Skeletal muscle cell (primary cell): Measurements from ENCODE around the gene RGS17.
"Not testable (repeated sequence)": the region's sequence is repeated elsewhere in the genome, so short reads cannot be mapped to it uniquely, and the experiment has no call there.

Experiments used
- DNase-seq: peaks from one replicate; pipeline ENCODE4 v3.0.0-alpha.2; 2010; ENCODE audit warnings: low read depth
- H3K4me3 ChIP-seq: 2 replicates; pipeline ENCODE4 v1.5.1; 2011; ENCODE audit warnings: low read depth, mild to moderate bottlenecking, control low read depth, low read length, moderate library complexity

The RGS17 gene

DNA sequence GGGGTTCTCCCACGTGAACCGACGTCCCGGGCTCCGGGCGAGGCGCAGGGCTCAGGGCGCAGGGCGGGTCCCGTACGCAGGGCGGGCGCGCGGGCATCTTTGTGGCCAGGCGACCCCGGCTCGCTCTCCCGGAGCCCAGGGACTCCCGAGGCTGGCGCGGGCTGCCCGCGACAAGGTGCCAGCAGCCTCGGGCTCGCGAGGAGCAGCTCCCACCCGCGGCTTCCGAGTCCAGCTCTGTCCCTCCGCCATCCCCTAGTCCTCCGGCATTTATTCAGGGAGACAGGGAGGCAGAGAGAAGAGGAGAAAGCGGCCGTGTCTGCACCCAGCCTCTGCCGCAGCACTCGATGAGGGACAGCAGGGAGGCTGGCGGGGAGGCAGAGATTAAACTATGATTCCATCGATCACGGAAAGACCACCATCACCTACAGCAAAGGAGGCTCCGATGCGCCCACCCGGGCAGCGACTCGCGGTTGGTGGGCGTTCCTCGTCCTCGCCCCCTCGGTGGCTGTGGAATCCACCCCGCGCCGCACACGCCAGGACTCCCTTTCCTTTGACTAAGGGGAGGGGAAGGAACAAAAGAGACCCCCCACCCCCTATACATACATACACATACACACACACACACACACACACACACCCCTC, 1.1 kb downstream of the RGS17 start:
- H3K4me3 ChIP-seq: peak overlapping the region; percentile 88
- DNase-seq: no peak

DNA sequence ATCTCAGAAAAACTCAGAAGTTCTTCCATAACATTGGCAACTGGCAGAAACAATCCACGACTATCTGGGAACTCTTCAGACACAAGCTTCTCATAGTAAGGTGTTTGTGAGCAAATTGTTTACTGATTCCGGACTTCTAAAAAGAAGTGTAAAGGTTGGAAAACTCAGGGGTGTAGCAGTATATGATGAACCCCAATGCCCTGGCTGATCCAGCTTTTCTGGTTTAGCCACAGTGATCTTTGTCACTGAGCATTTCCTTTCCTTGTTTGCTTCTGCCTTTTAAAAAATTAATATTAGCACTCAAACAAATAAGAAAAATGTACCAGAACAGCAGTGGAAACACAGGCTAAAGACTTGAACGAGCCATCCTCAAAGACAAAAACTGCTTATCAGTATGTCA, 4.9 kb downstream of the RGS17 start:
- no peak overlapping the region for H3K4me3 ChIP-seq
- no peak for DNase-seq

DNA sequence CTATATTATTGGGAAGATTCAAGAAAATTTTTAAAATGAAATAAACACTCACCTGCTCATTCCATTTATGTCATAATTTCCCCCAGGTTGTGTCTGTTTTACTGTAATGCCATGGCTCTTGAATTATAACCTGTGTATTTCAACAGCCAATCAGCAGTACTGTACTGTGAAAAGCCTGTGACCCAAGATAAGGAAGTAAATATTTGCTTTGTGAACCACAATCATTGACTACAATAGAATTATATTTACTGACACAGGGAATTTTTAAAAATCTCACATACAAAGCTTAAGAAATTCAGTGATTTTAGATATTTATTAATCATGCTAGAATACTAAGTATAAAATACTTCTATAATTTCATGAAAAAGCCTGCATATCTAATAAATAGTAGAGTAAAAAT, 6.0 kb downstream of the RGS17 start:
- no peak for DNase-seq
- no peak overlapping the region for H3K4me3 ChIP-seq

DNA sequence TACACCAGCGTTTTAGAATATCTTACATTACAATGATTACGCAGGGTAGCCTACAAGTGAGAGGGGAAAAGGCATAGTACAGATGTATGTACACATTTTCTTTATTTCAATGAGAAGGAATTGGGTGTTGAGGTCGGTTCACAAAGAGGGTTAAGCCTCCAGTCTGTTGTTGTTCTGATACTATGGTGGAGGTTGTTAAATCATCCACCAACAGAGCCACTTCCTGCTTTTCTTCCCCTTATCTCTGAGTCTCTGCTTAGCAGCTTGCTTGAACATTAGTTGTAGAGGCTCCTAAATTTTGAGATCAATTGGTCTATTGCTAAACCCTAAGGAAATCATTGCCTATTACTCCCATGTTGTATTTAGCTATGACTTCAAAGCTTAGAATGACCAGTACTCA, 7.3 kb downstream of the RGS17 start:
- no peak overlapping the region for H3K4me3 ChIP-seq
- DNase-seq: no peak

DNA sequence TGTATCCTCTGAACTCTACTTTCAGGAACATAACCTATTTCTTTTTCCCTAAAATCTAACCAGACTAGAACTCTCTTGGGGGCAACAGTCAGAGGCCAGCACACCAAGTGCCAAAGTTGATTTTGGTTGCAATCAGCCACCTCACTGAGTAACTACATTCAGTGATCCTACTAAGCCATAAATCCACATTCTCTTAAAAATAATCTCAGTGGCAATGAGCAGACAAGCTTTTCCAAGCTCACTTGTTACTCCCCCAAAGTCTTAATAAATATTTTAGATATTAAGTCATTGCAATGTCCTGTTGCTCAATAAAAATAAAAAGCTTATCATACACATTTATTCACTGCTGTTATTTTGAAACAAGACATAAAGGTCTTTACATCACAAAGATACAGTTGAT, 9.8 kb downstream of the RGS17 start:
- H3K4me3 ChIP-seq: no peak overlapping the region
- no peak for DNase-seq

GRCh38 chr6:153117986-153118879, 12.8 kb downstream of the RGS17 start:
- peak; percentile 31 for DNase-seq

GRCh38 chr6:153111082-153111481, 20.0 kb downstream of the RGS17 start:
- DNase-seq, H3K4me3 ChIP-seq: not testable (repeated sequence)

More at GRCh38 chr6:153117986-153118879, 12.8 kb downstream of the RGS17 start:
- H3K4me3 ChIP-seq: no peak overlapping the region

- not testable (repeated sequence) for DNase-seq
Observed at GRCh38 chr6:153110612-153111011, 20.5 kb downstream of the RGS17 start.

DNA sequence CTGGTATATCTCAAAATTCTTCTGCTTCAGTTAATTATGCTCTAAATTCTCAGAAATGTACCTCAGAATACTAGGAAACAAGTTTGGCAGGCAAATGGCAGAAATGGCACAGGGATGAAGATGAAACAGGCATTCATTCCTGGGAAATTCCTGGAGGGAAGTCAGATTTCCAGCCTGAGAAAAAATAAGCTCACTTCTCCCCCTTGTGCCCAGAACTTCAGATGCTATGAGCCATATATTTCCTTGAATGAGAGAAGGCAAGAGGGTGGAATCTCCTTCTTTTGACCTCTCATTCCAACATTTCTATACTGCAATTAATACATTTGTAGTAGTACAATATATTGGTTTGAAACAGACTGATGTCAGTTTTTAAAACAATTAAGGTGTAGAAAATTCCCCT, 22.8 kb downstream of the RGS17 start:
- DNase-seq: no peak
- no peak overlapping the region for H3K4me3 ChIP-seq

More at GRCh38 chr6:153110612-153111011, 20.5 kb downstream of the RGS17 start:
- not testable (repeated sequence) for H3K4me3 ChIP-seq

- H3K4me3 ChIP-seq: no peak overlapping the region
- DNase-seq: no peak
Observed at GRCh38 chr6:153106021-153106420, 25.1 kb downstream of the RGS17 start.

DNA sequence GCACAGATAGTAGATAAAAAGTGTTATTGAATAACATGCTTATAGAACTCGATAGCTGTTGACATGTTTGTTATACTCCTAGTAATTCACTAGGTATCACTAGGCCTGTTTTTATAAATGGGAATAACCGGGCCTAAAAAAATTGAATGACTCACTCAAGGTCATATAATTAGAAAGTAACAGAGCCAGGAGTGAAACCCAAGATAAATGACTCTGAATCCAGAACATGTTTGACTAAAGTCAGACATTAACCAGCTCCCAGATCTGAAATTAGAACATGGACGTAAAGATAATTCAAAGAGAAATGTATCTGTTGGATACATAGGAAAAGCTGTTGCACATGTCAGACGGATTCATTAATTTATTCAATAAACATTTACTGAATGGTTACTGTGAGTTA, 26.9 kb downstream of the RGS17 start:
- DNase-seq: no peak
- H3K4me3 ChIP-seq: no peak overlapping the region

DNA sequence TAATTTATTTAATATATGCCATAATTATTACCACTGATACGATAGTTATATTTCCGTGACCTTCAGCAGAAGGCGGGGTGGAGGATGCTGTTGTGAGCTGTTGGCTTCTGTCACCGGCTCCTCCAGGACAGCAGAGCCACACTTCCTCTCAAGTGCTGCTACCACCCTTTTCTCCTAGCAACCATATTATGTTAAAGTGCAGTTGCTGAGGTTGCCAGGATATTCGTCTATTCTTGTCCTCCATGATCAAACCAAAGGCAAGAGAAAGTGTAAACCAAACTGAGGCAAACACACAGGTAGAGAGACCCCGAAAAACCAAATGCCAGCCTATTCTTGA, 27.8 kb downstream of the RGS17 start:
- no peak overlapping the region for H3K4me3 ChIP-seq
- no peak for DNase-seq

DNA sequence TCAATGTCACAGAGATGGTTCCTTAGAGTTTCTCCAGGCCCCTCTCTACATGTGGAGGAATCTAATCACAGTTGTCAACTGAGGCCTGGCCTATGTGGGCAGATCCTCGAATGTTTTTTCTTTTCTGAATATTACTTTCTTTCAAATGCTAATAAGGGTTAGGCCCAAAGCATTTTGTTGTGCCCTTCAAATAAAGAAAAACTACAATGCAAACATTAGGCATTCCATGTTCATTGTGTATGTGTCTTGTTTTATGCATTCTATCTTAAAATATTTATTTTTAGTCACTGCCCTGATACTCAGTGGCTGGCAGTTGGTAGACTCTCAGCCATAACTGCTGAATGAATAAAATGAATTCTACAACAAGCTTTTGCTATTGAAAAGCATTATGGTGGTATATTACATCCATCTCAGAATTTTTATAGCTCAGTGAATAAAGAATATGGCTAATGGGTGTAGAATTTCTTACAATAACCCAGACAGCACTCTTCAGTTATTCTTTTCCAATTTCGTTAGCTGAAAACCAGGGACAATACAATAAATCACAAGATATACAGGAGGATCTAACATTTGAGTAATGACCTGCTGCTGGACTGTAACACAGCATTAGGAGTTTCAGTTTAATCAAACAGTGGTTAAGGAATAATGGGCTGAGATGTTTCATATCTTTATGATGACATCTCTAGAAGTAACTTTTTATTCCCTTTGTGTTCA, 28.3 kb downstream of the RGS17 start:
- no peak for DNase-seq
- H3K4me3 ChIP-seq: no peak overlapping the region

DNA sequence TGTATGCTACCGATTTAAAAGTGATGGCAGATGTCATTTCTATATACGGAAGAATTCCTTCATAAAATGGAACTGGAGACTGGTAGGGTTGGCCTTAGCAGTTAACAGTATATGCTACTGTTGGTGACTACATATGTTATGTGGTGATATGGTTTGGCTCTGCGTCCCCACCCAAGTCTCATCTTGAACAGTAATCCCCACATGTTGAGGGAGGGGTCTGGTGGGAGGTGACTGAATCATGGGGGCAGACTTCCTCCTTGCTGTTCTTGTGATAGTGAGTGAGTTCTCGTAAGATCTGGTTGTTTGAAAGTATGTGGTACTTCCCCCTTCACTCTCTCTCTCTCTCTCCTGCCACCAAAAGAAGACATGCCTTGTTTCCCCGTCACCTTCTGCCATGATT, 29.6 kb downstream of the RGS17 start:
- no peak for DNase-seq
- no peak overlapping the region for H3K4me3 ChIP-seq

GRCh38 chr6:153099636-153100035, 31.4 kb downstream of the RGS17 start:
- DNase-seq: no peak
- no peak overlapping the region for H3K4me3 ChIP-seq

GRCh38 chr6:153096792-153097191, 34.3 kb downstream of the RGS17 start:
- H3K4me3 ChIP-seq: no peak overlapping the region
- no peak for DNase-seq

DNA sequence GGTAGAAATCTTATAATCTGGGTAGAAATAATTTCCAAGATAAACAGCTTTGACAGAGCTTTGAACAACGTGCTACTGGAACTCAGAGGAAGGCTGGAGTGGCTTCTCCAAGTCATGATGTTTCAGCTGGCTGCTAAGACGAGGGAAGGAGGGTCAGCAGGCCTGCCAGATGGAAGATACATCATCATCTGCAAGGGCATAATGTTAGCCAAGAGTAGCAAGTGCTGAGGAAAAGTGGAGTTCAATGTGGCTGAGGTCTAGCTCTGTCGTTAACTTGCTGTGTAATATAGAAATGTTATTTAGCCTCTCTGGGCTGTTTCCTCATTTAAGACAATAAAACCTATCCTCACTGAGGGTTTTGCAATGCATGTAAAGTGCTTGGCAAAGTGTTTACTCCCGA, 35.1 kb downstream of the RGS17 start:
- no peak for DNase-seq
- H3K4me3 ChIP-seq: no peak overlapping the region

DNA sequence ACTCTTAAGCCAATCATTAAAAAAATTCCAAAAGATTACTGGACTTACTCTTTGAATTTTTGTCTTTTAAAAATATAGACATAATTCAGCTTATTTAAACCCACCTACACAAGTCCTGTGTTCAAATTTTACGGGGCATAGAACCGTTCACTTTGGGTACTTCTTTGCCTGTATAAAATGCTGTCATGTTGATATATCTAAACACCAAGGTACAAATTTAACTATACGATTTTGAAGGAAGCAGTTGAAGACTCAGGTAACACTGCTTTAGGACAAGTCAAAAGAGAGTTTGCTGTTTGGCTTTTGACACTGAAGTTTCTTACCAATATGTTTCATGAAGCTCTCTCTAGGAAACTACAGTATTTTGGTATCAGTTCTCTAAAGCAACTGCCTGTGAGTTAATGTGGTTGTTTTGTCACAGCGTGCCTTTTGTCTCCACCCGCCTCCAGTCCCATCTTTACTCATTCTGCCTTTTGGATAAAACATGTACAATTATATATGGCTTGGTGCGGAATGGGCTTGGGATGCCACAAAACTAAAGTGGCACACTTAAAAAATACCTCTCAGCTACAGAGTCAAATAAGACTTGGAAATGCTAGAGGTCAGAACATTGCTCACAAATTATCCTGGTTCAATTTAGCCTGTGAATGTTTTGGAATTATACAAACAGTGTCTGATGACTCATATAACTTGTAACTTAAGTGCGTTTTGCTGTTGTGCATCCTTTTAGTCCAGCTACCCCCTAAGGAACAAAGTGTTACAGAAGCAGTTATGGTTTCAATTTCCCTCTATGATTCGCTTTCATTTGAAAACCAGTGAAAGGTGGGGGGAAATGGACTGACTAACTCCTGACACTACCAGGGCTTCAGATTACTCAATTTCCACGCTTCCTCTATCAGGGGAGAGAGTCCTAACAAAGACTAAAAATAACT, 38.7 kb downstream of the RGS17 start:
- no peak overlapping the region for H3K4me3 ChIP-seq
- DNase-seq: peak; percentile 96

DNA sequence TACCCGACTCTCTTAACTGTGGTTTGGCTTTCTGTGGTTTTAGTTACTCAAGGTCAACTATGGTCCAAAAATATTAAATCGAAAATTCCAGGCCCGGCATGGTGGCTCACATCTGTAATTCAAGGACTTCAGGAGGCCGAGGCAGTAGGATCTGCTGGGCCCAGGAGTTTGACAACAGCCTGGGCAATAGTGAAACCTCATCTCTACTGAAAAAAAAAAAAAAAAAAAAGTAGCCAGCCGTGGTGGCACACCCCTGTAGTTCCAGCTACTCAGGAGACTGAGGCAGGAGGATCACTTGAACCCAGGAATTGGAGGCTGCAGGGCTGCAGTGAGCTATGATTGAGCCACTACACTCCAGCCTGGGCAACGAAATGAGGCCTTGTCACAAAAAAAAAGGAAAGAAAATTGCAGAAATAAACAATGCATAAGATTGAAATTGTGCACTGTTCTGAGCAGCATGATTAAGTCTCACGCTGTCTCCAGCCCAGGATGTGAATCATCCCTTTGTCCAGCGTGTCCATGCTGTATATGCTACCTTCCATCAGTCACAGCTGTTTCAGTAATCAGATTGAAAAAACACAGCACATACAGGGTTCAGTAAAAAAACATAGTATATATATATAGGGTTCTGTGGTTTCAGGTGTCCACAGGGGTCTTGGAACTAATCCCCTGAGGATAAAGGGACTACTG, 40.7 kb downstream of the RGS17 start:
- H3K4me3 ChIP-seq: no peak overlapping the region
- DNase-seq: peak; percentile 87
